Endothelial cell of umbilical vein (primary cell): ENCODE data around the gene SP1. TPM values are rescaled to one million over a fixed set of nuclear protein-coding genes. Genes with fewer than 3 reads are reported as not detected.

Experiments used
- BruUV-seq: library from RNA; stranded (reverse); fragments of 400-500 nt; replicated peaks from 2 replicates; lab custom pipeline; 2021; lab: Mats Ljungman, UMichigan
- CTCF ChIA-PET: fragments of 300-600, 350-600 bp; sonication (Branson Sonifier 250); formaldehyde crosslinking; loops from one replicate; lab custom pipeline; 2021; ENCODE audit warnings: antibody characterized with exemption, inconsistent platforms; lab: Charles Lee
- POLR2A ChIA-PET: fragments of 300-600, 350-600 bp; sonication (Branson Sonifier 250); formaldehyde crosslinking; loops from one replicate; lab custom pipeline; 2021; ENCODE audit warnings: antibody characterized with exemption, inconsistent platforms; lab: Charles Lee
- DNase-seq: peaks from one replicate; pipeline ENCODE4 v3.0.0-alpha.2; 2011; ENCODE audit warnings: low read depth, low spot score
- FAIRE-seq: peaks from 2 replicates; lab custom pipeline; 2011; peaks lifted over from hg19 to GRCh38; lab: Jason Lieb, UNC
- H2AFZ ChIP-seq: 2 replicates; pipeline ENCODE4 v1.6.0; 2012; ENCODE audit warnings: low read depth, low read length, control low read depth, inconsistent platforms
- H3K27ac ChIP-seq: 2 replicates; pipeline ENCODE4 v1.5.1; 2011; ENCODE audit warnings: low read depth, mild to moderate bottlenecking, control low read depth, low read length, moderate library complexity; ENCODE audit not compliant: insufficient read depth
- H3K27me3 ChIP-seq, 2 experiments: 2 replicates each; pipeline versions ENCODE4 v1.6.0 to v1.6.1; 2011; ENCODE audit warnings: low read length in 2 of 2, mixed read lengths in 1 of 2; ENCODE audit not compliant: control insufficient read depth in 2 of 2, insufficient read depth in 2 of 2
- H3K36me3 ChIP-seq, 2 experiments: 2 replicates in 1 of 2; 3 replicates in 1 of 2; pipeline ENCODE4 v1.5.1; 2011; ENCODE audit warnings: low read length in 2 of 2, mild to moderate bottlenecking in 1 of 2, moderate library complexity in 1 of 2; ENCODE audit not compliant: control insufficient read depth in 2 of 2, insufficient read depth in 2 of 2; ENCODE audit errors: extremely low read depth in 1 of 2
- H3K4me1 ChIP-seq: 3 replicates; pipeline ENCODE4 v1.5.1; 2011; ENCODE audit warnings: mild to moderate bottlenecking, low read length; ENCODE audit not compliant: control insufficient read depth, insufficient read depth; ENCODE audit errors: extremely low read depth
- H3K4me2 ChIP-seq: 2 replicates; pipeline ENCODE4 v1.6.1; 2011; ENCODE audit warnings: low read length, control low read depth, mixed read lengths; ENCODE audit not compliant: insufficient read depth
- H3K4me3 ChIP-seq, 3 experiments: fragments of 200-600 bp in 1 of 3; sonication (generic), shearing (Covaris generic) in 1 of 3; replicated peaks in 1 of 3; 2 replicates each; pipeline ENCODE4 v1.5.1; 2011 to 2016; ENCODE audit warnings: control low read depth in 3 of 3, low read length in 3 of 3, mild to moderate bottlenecking in 2 of 3, inconsistent platforms in 1 of 3, low read depth in 1 of 3, moderate library complexity in 1 of 3; ENCODE audit not compliant: insufficient read depth in 1 of 3
- H3K79me2 ChIP-seq: 2 replicates; pipeline ENCODE4 v1.6.0; 2012; ENCODE audit warnings: low read length, inconsistent platforms; ENCODE audit not compliant: control insufficient read depth, insufficient read depth
- H3K9ac ChIP-seq: replicated peaks from 2 replicates; pipeline ENCODE3; 2011; ENCODE audit warnings: low read length, control low read depth; ENCODE audit not compliant: insufficient read depth; ENCODE audit errors: extremely low read depth
- H3K9me1 ChIP-seq: replicated peaks from 3 replicates; pipeline ENCODE4 v1.6.0; 2011; ENCODE audit warnings: mild to moderate bottlenecking, low read length; ENCODE audit not compliant: control insufficient read depth, insufficient read depth; ENCODE audit errors: extremely low read depth
- H3K9me3 ChIP-seq: replicated peaks from 2 replicates; pipeline ENCODE4 v1.5.1; 2012; ENCODE audit warnings: low read length, inconsistent platforms; ENCODE audit not compliant: control insufficient read depth, insufficient read depth
- H4K20me1 ChIP-seq: replicated peaks from 2 replicates; pipeline ENCODE3; 2011; ENCODE audit warnings: mild to moderate bottlenecking, low read length; ENCODE audit not compliant: control insufficient read depth, insufficient read depth; ENCODE audit errors: extremely low read depth
- CTCF ChIP-seq, 2 donors: IDR thresholded peaks; 1 replicate in 1 of 2; 2 replicates in 1 of 2; pipeline ENCODE4 v1.5.1; 2011; ENCODE audit warnings: low read length in 2 of 2, mild to moderate bottlenecking in 2 of 2, moderate library complexity in 2 of 2, control low read depth in 1 of 2, inconsistent platforms in 1 of 2, low read depth in 1 of 2; ENCODE audit not compliant: insufficient read depth in 1 of 2; ENCODE audit errors: extremely low read depth in 1 of 2
- EZH2 ChIP-seq: IDR thresholded peaks from 2 replicates; pipeline ENCODE4 v1.6.1; 2012; ENCODE audit warnings: borderline replicate concordance, low read depth, mild to moderate bottlenecking, moderate library complexity, low read length, inconsistent platforms; ENCODE audit not compliant: severe bottlenecking
- FOS ChIP-seq: IDR thresholded peaks from 2 replicates; pipeline ENCODE4 v1.6.1; 2011; ENCODE audit warnings: mild to moderate bottlenecking, low read length, moderate library complexity, borderline replicate concordance; ENCODE audit not compliant: insufficient read depth
- GATA2 ChIP-seq: IDR thresholded peaks from 2 replicates; pipeline ENCODE4 v1.7.0; 2011; ENCODE audit warnings: low read depth, mild to moderate bottlenecking, moderate library complexity, mixed read lengths, low read length; ENCODE audit not compliant: insufficient read length, insufficient read depth
- JUN ChIP-seq: IDR thresholded peaks from 2 replicates; pipeline ENCODE4 v1.6.1; 2011; ENCODE audit warnings: borderline replicate concordance, low read depth; ENCODE audit not compliant: insufficient read length, insufficient read depth
- MAX ChIP-seq: IDR thresholded peaks from 2 replicates; pipeline ENCODE4 v1.6.1; 2011; ENCODE audit not compliant: insufficient read depth, insufficient read length
- MYC ChIP-seq: IDR thresholded peaks from one replicate; pipeline ENCODE4 v1.6.1; 2011; ENCODE audit warnings: mild to moderate bottlenecking, low read depth, low read length
- POLR2A ChIP-seq: IDR thresholded peaks from 2 replicates; pipeline ENCODE4 v1.6.1; 2012; ENCODE audit warnings: low read depth, mild to moderate bottlenecking, control low read depth, low read length
- POLR2AphosphoS5 ChIP-seq: IDR thresholded peaks from 2 replicates; pipeline ENCODE4 v1.6.1; 2012; ENCODE audit warnings: low read depth, mild to moderate bottlenecking, control low read depth, low read length, moderate library complexity; ENCODE audit not compliant: insufficient read depth
- dilution Hi-C: fragments of 300-500 bp; cut with MboI; formaldehyde crosslinking; loops from one replicate; pipeline ENCODE4 v1.15.0; 2019; ENCODE audit warnings: low sequenced_read_pairs; ENCODE audit not compliant: extremely low pct_ligation_motif_present
- intact Hi-C: fragments of 100-400 bp; cut with micrococcal nuclease; formaldehyde crosslinking; loops from one replicate; pipeline ENCODE4 v1.10.0; 2022
- polyA plus RNA-seq, 4 experiments: library from polyadenylated mRNA; depleted of rRNA in 3 of 4; stranded (reverse) in 3 of 4; unstranded in 1 of 4; fragments of >200 nt; gene quantifications; 2 replicates each; pipeline versions ENCODE4 v1.2.1 to v1.2.3, GENCODE V29; 2011 to 2012; ENCODE audit warnings: missing spikeins in 1 of 4
- total RNA-seq: library from RNA; stranded (reverse); gene quantifications from 2 replicates; pipeline ENCODE4 v1.2.3, GENCODE V29; 2021

Gene SP1
- total and polyA plus RNA-seq, 2 donors (not counting 3 experiments of a cell fraction or from before 2014, with no cell fraction given) = 34.8 to 56.3 TPM

- Histone ChIP-seq H3K9me1 (no peaks in the 10 kb centered on the region), H3K9me3 (no peaks in the 10 kb centered on the region), H3K27ac (no peak overlapping the region), H3K9ac (peak overlapping the region; percentile 26), H3K27me3 (peaks cover 0 to 4% of the 10 kb centered on the region in 2 experiments), H3K4me2 (peak overlapping the region; percentile 49), H2AFZ (peak overlapping the region; percentile 95), H3K79me2 (no peaks in the 10 kb centered on the region), H3K4me3 (peak overlapping the region in 2 of 3 experiments; percentile 37 to 45), H4K20me1 (no peaks in the 10 kb centered on the region), H3K36me3 (no peaks in the 10 kb centered on the region), H3K4me1 (peaks cover 13% of the 10 kb centered on the region)
- POLR2A ChIA-PET = interaction anchor here (0.7 to 1.8 kb wide), 3 partner anchors 23 to 77 kb away, joined by 3 to 10 read pairs (median 6); partner anchors contain the start of gene AAAS
- FAIRE-seq (no peak), DNase-seq (no peak)
- dilution Hi-C loops (no loop called here), intact Hi-C loops (no loop called here)
- CTCF ChIA-PET = interaction anchor here (0.5 to 4.5 kb wide), 31 partner anchors 8 to 290 kb away, joined by 3 to 225 read pairs (median 5); partner anchors contain the start of genes AAAS, MYG1, PFDN5 and SP1
- BruUV-seq = no TSS peak
- no peak for TF ChIP-seq EZH2
- no peak for TF ChIP-seq POLR2AphosphoS5
- no peak for TF ChIP-seq JUN
- TF ChIP-seq GATA2 = no peak
- no peak for TF ChIP-seq POLR2A
- no peak for TF ChIP-seq CTCF (IDR thresholded peaks at IDR 0.05; ENCODE audit: extremely low read depth in 1 of 2, insufficient read depth in 1 of 2, low read depth in 1 of 2, low read length in 2 of 2)
- TF ChIP-seq MAX = no peak
- TF ChIP-seq MYC = no peak
- no peak for TF ChIP-seq FOS
Observed at GRCh38 chr12:53344487-53344823, 35.5 kb upstream of the SP1 start.
